ENCODE results near the gene RNU4-1.
A peak's percentile ranks its signal among the peaks of the same experiment; 100 is the strongest.
"Not testable (repeated sequence)": the region's sequence is repeated elsewhere in the genome, so short reads cannot be mapped to it uniquely, and the experiment has no call there.

RNU4-1 gene

DNA sequence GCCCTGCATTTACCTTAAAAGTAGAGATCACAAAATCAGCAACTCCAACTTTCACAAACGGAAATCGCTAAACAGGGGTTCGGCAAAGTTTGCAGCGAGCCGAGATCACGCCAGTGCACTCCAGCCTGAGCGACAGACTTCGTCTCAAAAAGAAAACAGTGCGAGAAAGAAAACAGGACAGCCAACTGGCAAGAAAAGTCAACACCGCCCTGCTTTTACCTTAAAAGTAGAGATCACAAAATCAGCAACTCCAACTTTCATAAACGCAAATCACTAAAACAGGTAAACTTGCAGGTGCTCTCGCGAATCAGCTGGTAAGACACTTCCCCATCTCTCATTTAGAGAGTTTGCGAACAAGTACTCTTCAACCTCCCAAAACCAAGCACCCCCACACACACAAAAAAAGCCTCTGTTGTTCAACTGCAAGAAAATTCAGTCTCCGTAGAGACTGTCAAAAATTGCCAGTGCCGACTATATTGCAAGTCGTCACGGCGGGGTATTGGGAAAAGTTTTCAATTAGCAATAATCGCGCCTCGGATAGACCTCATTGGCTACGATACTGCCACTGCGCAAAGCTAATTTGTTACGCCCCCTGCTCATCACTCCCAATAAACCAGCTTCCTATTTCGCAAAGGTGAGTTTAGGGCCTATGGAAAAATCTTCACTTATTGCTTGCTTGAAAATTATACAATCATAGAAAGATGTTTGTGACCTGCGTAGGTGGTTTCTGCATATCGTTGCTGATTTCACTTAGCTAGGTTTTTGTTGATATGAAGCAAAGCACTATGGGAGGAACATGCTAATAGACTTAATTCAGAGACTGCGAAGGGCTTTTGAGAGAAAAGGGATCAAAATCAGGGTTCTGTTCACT is at the start of gene RNU4-1:
TSS of gene RNU4-1 (minus strand) at position 577 of the 871 bp plus-strand sequence.
- DNase-seq (ENCODE audit: low read depth) = peak; percentile 93

- DNase-seq (ENCODE audit: low read depth) = no peak
These were observed 49.4 kb upstream of the RNU4-1 start for GRCh38 chr12:120342175-120343038.

DNA sequence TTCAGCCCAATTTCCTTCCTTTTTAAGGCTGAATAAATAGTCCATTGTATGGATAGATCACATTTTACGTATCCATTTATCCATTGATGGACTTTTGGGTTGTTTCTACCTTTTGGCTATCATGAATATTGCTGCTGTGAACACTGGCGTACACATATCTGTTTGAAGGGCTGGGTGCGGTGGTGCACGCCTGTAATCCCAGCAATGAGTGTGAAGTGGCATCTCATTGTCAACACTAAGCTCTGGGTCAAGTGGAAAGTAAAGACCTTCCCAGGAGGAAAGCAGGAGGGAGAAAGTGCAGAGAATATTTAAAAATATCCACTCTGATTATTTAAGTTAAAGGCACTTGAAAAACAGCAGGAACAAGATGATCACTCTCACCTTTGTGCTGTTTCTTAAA is 46.2 kb upstream of the RNU4-1 start:
- no peak for DNase-seq (ENCODE audit: low read depth)

- DNase-seq (ENCODE audit: low read depth) = no peak
These were observed 44.7 kb upstream of the RNU4-1 start for GRCh38 chr12:120337730-120338129.

DNA sequence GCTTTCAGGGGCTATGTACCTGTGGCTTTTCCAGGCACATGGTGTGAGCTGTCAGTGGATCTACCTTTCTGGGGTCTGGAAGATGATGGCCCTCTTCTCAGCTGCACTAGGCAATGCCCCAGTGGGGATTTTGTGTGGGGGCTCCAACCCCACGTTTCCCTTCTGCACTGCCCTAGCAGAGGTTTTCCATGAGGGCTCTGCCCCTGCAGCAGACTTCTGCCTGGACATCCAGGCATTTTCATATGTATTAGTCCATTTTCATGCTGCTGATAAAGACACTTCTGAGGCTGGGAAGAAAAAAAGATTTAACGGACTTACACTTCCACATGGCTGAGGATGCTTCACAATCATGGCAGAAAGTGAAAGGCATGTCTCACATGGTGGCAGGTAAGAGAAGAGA is 43.4 kb upstream of the RNU4-1 start:
- not testable (repeated sequence) for DNase-seq (ENCODE audit: low read depth)

DNA sequence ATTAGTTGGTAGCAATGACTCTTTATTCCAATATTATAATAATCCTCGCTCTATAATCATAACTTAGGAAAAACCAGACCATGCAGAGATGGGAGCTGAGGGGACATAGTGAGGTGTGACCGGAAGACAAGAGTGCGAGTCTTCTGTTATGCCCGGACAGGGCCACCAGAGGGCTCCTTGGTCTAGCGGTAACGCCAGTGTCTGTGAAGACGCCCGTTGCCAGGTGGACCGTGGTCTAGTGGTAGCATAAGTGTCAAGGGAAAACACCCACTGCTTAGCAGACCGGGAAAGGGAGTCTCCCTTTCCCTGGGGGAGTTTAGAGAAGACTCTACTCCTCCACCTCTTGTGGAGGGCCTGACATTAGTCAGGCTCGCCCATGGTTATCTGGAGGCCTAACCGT is 42.4 kb upstream of the RNU4-1 start:
- not testable (repeated sequence) for DNase-seq (ENCODE audit: low read depth)

DNA sequence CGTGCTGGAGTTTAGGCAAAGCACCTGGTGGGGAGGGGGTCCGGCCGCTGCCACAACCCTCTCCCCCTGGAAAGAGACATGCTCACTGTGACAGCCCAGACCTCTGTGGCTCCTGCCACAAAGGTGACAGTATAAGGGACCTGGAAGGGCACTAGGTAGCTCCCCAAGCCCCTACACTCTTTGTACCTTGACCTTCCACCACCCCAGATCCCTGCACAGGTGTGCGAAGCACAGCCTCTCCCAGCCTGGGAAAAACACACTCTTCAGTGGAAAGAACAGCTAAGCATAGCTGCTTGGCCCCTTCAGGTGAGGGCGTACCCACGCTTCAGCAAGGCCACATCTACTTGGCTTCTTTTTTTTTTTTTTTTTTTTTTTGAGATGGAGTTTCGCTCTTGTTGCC is 39.5 kb upstream of the RNU4-1 start:
- DNase-seq (ENCODE audit: low read depth) = no peak

- DNase-seq (ENCODE audit: low read depth) = no peak
These were observed 39.0 kb upstream of the RNU4-1 start for GRCh38 chr12:120332041-120332440.

- no peak for DNase-seq (ENCODE audit: low read depth)
These were observed 38.4 kb upstream of the RNU4-1 start for GRCh38 chr12:120331390-120331789.

DNA sequence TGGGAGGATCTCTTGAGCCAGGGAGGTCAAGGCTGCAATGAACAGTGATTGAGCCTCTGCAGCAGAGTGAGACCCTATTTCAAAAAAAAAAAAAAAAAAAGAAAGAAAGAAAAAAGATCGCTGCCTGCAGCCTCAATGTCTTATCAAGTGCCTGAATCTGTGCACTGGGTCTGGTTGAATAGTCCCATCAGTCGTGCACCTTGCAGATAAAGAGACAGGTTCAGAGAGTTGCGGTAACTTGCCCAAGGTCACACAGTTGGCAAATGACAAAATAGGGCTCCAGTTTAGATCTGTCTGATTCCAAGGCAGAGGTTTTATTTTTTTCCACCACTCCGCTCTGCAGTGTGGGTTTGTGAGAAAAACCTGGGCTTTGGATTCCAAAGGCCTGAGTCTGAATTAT is 35.2 kb upstream of the RNU4-1 start:
- no peak for DNase-seq (ENCODE audit: low read depth)

DNA sequence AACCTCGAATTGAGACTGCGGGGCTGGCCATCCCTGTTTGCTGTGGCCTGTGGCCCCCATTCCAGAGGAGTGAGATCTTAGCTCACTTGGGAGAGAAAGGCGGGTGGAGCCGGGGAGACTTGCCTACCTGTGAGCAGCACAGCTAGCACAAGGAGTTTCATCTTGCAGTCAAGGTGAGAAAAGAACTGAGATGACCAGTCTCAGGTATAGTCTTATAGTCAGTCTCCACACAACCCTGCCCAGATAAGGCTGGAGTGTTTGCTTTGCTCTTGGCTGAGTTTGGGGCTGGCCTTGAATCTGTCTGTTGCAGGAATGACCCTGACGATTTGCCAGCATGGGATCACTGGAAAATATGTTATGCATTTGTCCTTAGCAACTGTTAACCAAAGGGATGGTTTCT is 34.6 kb upstream of the RNU4-1 start, which contains the start of gene PLA2G1B:
TSS of gene PLA2G1B (minus strand) at position 187 of the 400 bp plus-strand sequence. CDS start at position 161, 26 bp downstream.
- DNase-seq (ENCODE audit: low read depth) = no peak

- no peak for DNase-seq (ENCODE audit: low read depth)
These were observed 31.9 kb upstream of the RNU4-1 start for GRCh38 chr12:120324841-120325417.

GRCh38 chr12:120323772-120324171 is 30.7 kb upstream of the RNU4-1 start:
- no peak for DNase-seq (ENCODE audit: low read depth)

- DNase-seq (ENCODE audit: low read depth) = no peak
These were observed 28.6 kb upstream of the RNU4-1 start for GRCh38 chr12:120321382-120322202.

- peak; percentile 98 for DNase-seq (ENCODE audit: low read depth)
These were observed 24.4 kb upstream of the RNU4-1 start for GRCh38 chr12:120317224-120318105.

DNA sequence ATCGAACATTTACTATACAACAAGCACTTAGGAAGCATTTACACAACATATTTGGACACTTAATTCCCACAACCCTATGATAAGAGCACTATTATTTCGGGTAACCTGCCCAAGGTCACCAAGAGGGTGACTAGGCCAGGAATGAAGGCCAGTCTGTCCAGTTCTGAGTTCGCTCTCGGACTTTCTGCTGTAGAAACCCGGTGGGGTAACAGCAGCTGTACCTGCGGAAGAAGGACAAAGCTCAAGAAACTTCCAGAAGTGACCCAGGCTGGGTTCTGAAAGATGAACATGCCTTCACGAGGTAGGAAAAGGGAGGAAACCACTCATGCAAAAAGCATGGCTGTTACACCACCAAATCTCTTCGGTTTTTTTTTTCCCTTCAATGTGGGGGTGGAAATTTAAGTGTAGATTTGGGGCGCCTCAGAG is 23.8 kb upstream of the RNU4-1 start:
- no peak for DNase-seq (ENCODE audit: low read depth)

GRCh38 chr12:120314220-120314619 is 21.2 kb upstream of the RNU4-1 start:
- DNase-seq (ENCODE audit: low read depth) = no peak

- DNase-seq (ENCODE audit: low read depth) = peak; percentile 87
These were observed 9.2 kb upstream of the RNU4-1 start, which contains the start of gene SIRT4 for GRCh38 chr12:120301962-120302815. SIRT4 (plus strand) TSS chr12:120302321; CDS start chr12:120303562, 1,241 bp downstream.

- DNase-seq (ENCODE audit: low read depth) = no peak
These were observed 701 bp downstream of the RNU4-1 start for GRCh38 chr12:120292411-120292660.

Data from fibroblast of gingiva (primary cell).